ENCODE data around the gene GNAO1.

DNA sequence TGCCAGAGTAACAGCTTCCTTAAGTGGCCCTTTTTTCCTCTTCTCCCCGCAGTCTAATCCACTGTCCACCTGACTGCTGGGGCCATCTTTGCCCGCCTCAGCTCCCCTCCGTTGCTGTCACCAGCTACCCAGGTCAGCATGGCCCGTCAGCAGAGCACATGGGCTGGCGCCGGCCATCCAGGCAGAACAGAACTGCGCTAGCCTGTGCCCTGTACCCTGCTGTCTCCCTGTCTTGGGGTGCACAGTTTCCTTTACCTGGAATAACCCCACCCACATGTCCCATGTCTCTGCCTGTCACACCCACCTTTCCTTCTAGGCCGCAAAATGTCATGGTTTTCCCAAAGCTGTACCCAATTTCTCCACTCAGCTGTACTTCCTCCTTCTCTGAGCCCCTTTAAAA lies 55.7 kb downstream of the GNAO1 start:
- TF ChIP-seq, protein P1, sequence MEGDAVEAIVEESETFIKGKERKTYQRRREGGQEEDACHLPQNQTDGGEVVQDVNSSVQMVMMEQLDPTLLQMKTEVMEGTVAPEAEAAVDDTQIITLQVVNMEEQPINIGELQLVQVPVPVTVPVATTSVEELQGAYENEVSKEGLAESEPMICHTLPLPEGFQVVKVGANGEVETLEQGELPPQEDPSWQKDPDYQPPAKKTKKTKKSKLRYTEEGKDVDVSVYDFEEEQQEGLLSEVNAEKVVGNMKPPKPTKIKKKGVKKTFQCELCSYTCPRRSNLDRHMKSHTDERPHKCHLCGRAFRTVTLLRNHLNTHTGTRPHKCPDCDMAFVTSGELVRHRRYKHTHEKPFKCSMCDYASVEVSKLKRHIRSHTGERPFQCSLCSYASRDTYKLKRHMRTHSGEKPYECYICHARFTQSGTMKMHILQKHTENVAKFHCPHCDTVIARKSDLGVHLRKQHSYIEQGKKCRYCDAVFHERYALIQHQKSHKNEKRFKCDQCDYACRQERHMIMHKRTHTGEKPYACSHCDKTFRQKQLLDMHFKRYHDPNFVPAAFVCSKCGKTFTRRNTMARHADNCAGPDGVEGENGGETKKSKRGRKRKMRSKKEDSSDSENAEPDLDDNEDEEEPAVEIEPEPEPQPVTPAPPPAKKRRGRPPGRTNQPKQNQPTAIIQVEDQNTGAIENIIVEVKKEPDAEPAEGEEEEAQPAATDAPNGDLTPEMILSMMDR (IDR thresholded peaks at IDR 0.05), result no peak
- TF ChIP-seq POLR2A (IDR thresholded peaks at IDR 0.05), result no peak
